ENCODE measurements around the gene TMEM259. TPM values are rescaled to one million over a fixed set of nuclear protein-coding genes. Genes with fewer than 3 reads are reported as not detected.

TMEM259 gene
- total and polyA plus RNA-seq, 2 of the 13 experiments (the other 11 are each of a cell fraction or from before 2014, with no cell fraction given), result 64.7 to 164 TPM

DNA sequence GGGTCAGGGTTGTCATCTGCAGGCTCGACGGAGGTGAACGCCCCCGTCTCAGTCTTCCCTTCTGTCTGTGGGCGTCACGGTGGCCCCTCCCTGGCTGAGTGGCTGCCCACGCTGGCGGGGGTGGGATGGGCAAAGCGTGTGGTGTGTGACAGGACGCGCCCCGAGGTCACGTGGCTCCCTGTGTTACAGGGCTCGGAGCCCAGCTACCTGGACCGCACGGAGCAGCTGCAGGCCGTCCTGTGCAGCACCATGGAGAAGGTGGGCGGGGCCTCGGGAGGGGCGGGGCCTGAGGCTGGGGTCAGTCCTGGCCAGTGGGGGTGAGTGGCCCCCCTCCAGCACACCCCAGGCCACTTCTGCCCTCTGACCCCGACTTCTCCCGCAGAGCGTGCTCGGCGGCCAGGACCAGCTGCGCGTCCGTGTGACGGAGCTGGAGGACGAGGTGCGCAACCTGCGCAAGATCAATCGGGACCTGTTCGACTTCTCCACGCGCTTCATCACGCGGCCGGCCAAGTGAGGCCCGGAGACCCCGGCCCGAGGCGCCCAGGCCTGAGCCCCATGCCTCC lies 27.0 kb downstream of the TMEM259 start (continued):
- TF ChIP-seq, protein P1, sequence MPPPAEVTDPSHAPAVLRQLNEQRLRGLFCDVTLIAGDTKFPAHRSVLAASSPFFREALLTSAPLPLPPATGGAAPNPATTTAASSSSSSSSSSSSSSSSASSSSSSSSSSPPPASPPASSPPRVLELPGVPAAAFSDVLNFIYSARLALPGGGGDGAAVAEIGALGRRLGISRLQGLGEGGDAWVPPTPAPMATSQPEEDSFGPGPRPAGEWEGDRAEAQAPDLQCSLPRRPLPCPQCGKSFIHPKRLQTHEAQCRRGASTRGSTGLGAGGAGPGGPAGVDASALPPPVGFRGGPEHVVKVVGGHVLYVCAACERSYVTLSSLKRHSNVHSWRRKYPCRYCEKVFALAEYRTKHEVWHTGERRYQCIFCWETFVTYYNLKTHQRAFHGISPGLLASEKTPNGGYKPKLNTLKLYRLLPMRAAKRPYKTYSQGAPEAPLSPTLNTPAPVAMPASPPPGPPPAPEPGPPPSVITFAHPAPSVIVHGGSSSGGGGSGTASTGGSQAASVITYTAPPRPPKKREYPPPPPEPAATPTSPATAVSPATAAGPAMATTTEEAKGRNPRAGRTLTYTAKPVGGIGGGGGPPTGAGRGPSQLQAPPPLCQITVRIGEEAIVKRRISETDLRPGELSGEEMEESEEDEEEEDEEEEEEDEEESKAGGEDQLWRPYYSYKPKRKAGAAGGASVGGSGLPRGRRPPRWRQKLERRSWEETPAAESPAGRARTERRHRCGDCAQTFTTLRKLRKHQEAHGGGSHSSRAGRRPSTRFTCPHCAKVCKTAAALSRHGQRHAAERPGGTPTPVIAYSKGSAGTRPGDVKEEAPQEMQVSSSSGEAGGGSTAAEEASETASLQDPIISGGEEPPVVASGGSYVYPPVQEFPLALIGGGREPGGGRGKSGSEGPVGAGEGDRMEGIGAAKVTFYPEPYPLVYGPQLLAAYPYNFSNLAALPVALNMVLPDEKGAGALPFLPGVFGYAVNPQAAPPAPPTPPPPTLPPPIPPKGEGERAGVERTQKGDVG (CRISPR knock-in tag; IDR thresholded peaks at IDR 0.05; ENCODE audit: borderline replicate concordance), result no peak
- no peak for TF ChIP-seq ZMYM3 (CRISPR knock-in tag; IDR thresholded peaks at IDR 0.05)
- TF ChIP-seq SP1 (IDR thresholded peaks at IDR 0.05), result no peak
- TF ChIP-seq SP1 (CRISPR knock-in tag; IDR thresholded peaks at IDR 0.05), result peak; percentile 13; the same call in 1 of the 2 replicates
- no peak for TF ChIP-seq UBTF (CRISPR knock-in tag; IDR thresholded peaks at IDR 0.05)
- 0 out of 2 replicates have a peak, but pooled peaks have one; percentile 75 for TF ChIP-seq ZC3H13 (CRISPR knock-in tag; IDR thresholded peaks at IDR 0.05)
- TF ChIP-seq RCOR2 (CRISPR knock-in tag; IDR thresholded peaks at IDR 0.05), result no peak
- TF ChIP-seq MLXIP (CRISPR knock-in tag; IDR thresholded peaks at IDR 0.05; ENCODE audit: borderline replicate concordance), result no peak
- no peak for TF ChIP-seq SMAD3 (CRISPR knock-in tag; IDR thresholded peaks at IDR 0.05)
- TF ChIP-seq ZXDC (CRISPR knock-in tag; IDR thresholded peaks at IDR 0.05), result no peak
- no peak for TF ChIP-seq ISX (CRISPR knock-in tag; conservative IDR thresholded peaks at IDR 0.05)
- 0 out of 2 replicates have a peak, but pooled peaks have one; percentile 22 for TF ChIP-seq THAP9 (CRISPR knock-in tag; IDR thresholded peaks at IDR 0.05; ENCODE audit: borderline replicate concordance)
- TF ChIP-seq TOPORS (CRISPR knock-in tag; IDR thresholded peaks at IDR 0.05), result 0 out of 2 replicates have a peak, but pooled peaks have one; percentile 39
- no peak for TF ChIP-seq DNMT1 (CRISPR knock-in tag; IDR thresholded peaks at IDR 0.05)

Data from HepG2 (cell line).